ENCODE data around the gene FAM47E. TPM values are rescaled to one million over a fixed set of nuclear protein-coding genes. Genes with fewer than 3 reads are reported as not detected.

The FAM47E gene
- total and polyA plus RNA-seq, 2 donors (not counting 1 experiment from before 2014, with no cell fraction given): 0.15 to 1.3 TPM

DNA sequence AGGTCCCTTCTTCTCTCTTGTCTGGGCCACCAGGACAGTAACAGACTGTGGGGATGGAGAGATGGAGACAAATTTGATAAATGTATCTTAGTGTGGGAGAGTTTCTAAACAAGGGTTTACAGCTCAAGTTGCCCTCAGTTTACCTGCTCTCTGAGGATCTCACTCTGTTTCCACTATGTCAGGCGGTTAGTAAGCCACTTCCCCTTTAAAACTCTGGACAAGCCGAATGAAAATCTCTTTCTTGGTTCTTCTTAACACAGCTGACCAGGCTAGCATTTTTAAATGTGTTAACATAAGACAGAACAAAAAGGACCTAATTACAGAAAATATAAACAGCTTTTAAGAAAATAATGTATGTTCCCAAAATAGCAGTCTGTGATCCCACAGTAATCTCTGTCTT, 35.0 kb upstream of the FAM47E start:
- Histone ChIP-seq H2AFZ (ENCODE audit: insufficient read depth, low read depth, low read length, poor library complexity, severe bottlenecking) (no peak overlapping the region), H3K9ac (ENCODE audit: low read length) (no peak overlapping the region), H4K20me1 (ENCODE audit: control insufficient read depth, insufficient read depth, low read length, poor library complexity, severe bottlenecking) (no peaks in the 10 kb centered on the region), H3K4me2 (replicated peaks; ENCODE audit: low read depth, low read length, poor library complexity, severe bottlenecking) (no peak overlapping the region), H3K4me3 (ENCODE audit: control extremely low read depth in 1 of 5, extremely low read depth in 1 of 5, insufficient read depth in 1 of 5, low read depth in 2 of 5, low read length in 4 of 5) (no peak overlapping the region), H3K27ac (ENCODE audit: low read length in 2 of 2) (no peak overlapping the region), H3K36me3 (replicated peaks in 1 of 2; ENCODE audit: control extremely low read depth in 1 of 2, control insufficient read depth in 1 of 2, extremely low read depth in 1 of 2, insufficient read depth in 2 of 2, low read length in 1 of 2) (no peaks in the 10 kb centered on the region), H3K4me1 (ENCODE audit: control insufficient read depth in 2 of 2, insufficient read depth in 2 of 2, low read length in 2 of 2) (peaks cover 25 to 31% of the 10 kb centered on the region in 2 donors), H3K27me3 (replicated peaks in 1 of 4; ENCODE audit: control extremely low read depth in 1 of 4, control insufficient read depth in 3 of 4, insufficient read depth in 4 of 4, low read length in 3 of 4) (no peaks in the 10 kb centered on the region), H3K79me2 (ENCODE audit: control insufficient read depth, insufficient read depth, low read length) (peaks cover 27% of the 10 kb centered on the region), H3K9me3 (ENCODE audit: control extremely low read depth in 1 of 3, control insufficient read depth in 2 of 3, insufficient read depth in 1 of 3, low read length in 2 of 3) (no peaks in the 10 kb centered on the region)
- no peak overlapping the region for H3K27ac Mint-ChIP-seq
- TF ChIP-seq, protein P1, sequence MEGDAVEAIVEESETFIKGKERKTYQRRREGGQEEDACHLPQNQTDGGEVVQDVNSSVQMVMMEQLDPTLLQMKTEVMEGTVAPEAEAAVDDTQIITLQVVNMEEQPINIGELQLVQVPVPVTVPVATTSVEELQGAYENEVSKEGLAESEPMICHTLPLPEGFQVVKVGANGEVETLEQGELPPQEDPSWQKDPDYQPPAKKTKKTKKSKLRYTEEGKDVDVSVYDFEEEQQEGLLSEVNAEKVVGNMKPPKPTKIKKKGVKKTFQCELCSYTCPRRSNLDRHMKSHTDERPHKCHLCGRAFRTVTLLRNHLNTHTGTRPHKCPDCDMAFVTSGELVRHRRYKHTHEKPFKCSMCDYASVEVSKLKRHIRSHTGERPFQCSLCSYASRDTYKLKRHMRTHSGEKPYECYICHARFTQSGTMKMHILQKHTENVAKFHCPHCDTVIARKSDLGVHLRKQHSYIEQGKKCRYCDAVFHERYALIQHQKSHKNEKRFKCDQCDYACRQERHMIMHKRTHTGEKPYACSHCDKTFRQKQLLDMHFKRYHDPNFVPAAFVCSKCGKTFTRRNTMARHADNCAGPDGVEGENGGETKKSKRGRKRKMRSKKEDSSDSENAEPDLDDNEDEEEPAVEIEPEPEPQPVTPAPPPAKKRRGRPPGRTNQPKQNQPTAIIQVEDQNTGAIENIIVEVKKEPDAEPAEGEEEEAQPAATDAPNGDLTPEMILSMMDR (IDR thresholded peaks at IDR 0.05): no peak
- TF ChIP-seq EZH2 (IDR thresholded peaks at IDR 0.05; ENCODE audit: borderline replicate concordance, insufficient read depth, low read depth, low read length, poor library complexity, severe bottlenecking): no peak
- ChIA-PET CTCF (interaction anchor here (1.6 kb wide), 1 partner anchor 17 kb away, joined by 3 read pairs; no protein-coding TSS in a partner anchor), POLR2A (interaction anchor here (0.7 kb wide), 1 partner anchor 977 kb away, joined by 3 read pairs; no protein-coding TSS in a partner anchor)
- no CpG with 5 or more reads among the region's 2 CpGs for WGBS (ENCODE audit: insufficient coverage)
- H3K4me3 Mint-ChIP-seq: no peak overlapping the region
- ATAC-seq (ENCODE audit: low read depth) (no peak), DNase-seq (no peak)
- H3K9me3 Mint-ChIP-seq (ENCODE audit: insufficient read depth): no peaks in the 10 kb centered on the region
- intact Hi-C loops (cut with micrococcal nuclease): loop anchor here (10.0 kb wide), 1 partner anchor 978 kb away; no protein-coding TSS in a partner anchor
- no peaks in the 10 kb centered on the region for H3K27me3 Mint-ChIP-seq
- H3K4me1 Mint-ChIP-seq: peaks cover 23% of the 10 kb centered on the region

DNA sequence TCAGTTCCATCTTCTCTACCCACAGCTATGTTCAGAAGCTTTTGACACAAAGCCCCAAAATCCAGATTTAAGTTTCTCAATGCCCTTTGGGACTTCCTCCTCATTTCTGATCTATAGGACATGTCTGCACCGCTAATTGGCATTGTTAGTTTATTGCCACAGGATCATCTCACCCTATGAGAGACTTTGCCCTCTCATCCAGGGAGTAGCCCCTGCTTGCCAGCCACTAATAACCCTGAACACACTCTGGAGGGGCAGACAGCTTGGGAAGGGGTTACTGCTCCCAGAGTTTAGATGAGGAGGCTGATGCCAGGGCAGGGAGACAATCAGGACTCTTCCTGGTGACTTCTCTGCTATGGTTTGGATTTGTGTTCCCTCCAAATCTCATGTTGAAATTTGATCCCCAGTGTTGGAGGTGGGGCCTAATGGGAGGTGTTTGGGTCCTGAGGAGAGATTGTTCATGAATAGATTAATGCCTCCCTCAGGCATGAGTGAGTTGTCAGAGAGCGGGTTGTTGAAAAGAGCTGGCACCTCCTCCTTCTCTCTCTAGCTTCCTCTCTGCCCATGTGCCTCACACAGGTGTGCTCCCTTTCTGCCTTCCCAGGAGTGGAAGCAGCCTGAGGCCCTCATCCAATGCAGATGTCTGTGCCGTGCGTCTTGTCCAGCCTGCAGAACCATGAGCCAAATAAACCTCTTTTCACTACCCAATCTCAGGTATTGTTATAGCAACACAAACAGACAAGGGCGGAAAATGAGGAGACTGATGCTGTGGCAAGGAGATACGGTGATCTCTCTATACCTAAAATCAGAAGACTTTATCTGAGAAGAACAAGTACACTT, 34.3 kb upstream of the FAM47E start:
- WGBS (ENCODE audit: insufficient coverage): 100% methylated on average over 2 of the region's 6 CpGs
- intact Hi-C loops (cut with micrococcal nuclease): loop anchor here (10.0 kb wide), 1 partner anchor 978 kb away; no protein-coding TSS in a partner anchor
- POLR2A ChIA-PET: no interaction called here

More for the DNA sequence above, 34.3 kb upstream of the FAM47E start:
- Histone ChIP-seq H4K20me1 (ENCODE audit: control insufficient read depth, insufficient read depth, low read length, poor library complexity, severe bottlenecking) (no peaks in the 10 kb centered on the region), H3K9ac (ENCODE audit: low read length) (no peak overlapping the region), H3K79me2 (ENCODE audit: control insufficient read depth, insufficient read depth, low read length) (peaks cover 27% of the 10 kb centered on the region), H3K9me3 (ENCODE audit: control extremely low read depth in 1 of 3, control insufficient read depth in 2 of 3, insufficient read depth in 1 of 3, low read length in 2 of 3) (no peaks in the 10 kb centered on the region), H3K36me3 (replicated peaks in 1 of 2; ENCODE audit: control extremely low read depth in 1 of 2, control insufficient read depth in 1 of 2, extremely low read depth in 1 of 2, insufficient read depth in 2 of 2, low read length in 1 of 2) (no peaks in the 10 kb centered on the region), H3K4me1 (ENCODE audit: control insufficient read depth in 2 of 2, insufficient read depth in 2 of 2, low read length in 2 of 2) (peaks cover 18 to 24% of the 10 kb centered on the region in 2 donors), H3K27ac (ENCODE audit: low read length in 2 of 2) (no peak overlapping the region), H3K4me3 (ENCODE audit: control extremely low read depth in 1 of 5, extremely low read depth in 1 of 5, insufficient read depth in 1 of 5, low read depth in 2 of 5, low read length in 4 of 5) (no peak overlapping the region), H2AFZ (ENCODE audit: insufficient read depth, low read depth, low read length, poor library complexity, severe bottlenecking) (no peak overlapping the region), H3K27me3 (replicated peaks in 1 of 4; ENCODE audit: control extremely low read depth in 1 of 4, control insufficient read depth in 3 of 4, insufficient read depth in 4 of 4, low read length in 3 of 4) (no peaks in the 10 kb centered on the region), H3K4me2 (replicated peaks; ENCODE audit: low read depth, low read length, poor library complexity, severe bottlenecking) (no peak overlapping the region)
- no peak overlapping the region for H3K27ac Mint-ChIP-seq
- no peaks in the 10 kb centered on the region for H3K27me3 Mint-ChIP-seq
- ATAC-seq (ENCODE audit: low read depth) (no peak), DNase-seq (no peak)
- H3K9me3 Mint-ChIP-seq (ENCODE audit: insufficient read depth): no peaks in the 10 kb centered on the region
- TF ChIP-seq EZH2 (IDR thresholded peaks at IDR 0.05; ENCODE audit: borderline replicate concordance, insufficient read depth, low read depth, low read length, poor library complexity, severe bottlenecking): no peak
- TF ChIP-seq, protein P1 (IDR thresholded peaks at IDR 0.05): no peak
- CTCF ChIA-PET: interaction anchor here (1.6 kb wide), 1 partner anchor 17 kb away, joined by 3 read pairs; no protein-coding TSS in a partner anchor
- peaks cover 17% of the 10 kb centered on the region for H3K4me1 Mint-ChIP-seq
- no peak overlapping the region for H3K4me3 Mint-ChIP-seq
